Mammary epithelial cell (primary cell): Measurements from ENCODE around the gene RAI14.
"Not testable (repeated sequence)": the region's sequence is repeated elsewhere in the genome, so short reads cannot be mapped to it uniquely, and the experiment has no call there.

Source experiments
- CTCF ChIP-seq, 2 donors: IDR thresholded peaks in 1 of 2; conservative IDR thresholded peaks in 1 of 2; 2 replicates each; pipeline ENCODE4 v1.5.1; 2011 to 2012; ENCODE audit warnings: inconsistent platforms in 2 of 2, low read length in 2 of 2, mild to moderate bottlenecking in 2 of 2, control low read depth in 1 of 2, low read depth in 1 of 2; ENCODE audit not compliant: insufficient read depth in 1 of 2; ENCODE audit errors: extremely low read depth in 1 of 2
- EZH2 ChIP-seq: IDR thresholded peaks from 2 replicates; pipeline ENCODE4 v1.6.1; 2012; ENCODE audit warnings: low read length, inconsistent platforms, borderline replicate concordance

- TF ChIP-seq CTCF (conservative IDR thresholded peaks at IDR 0.05 in 1 of 2, IDR thresholded peaks at IDR 0.05 in 1 of 2; ENCODE audit: extremely low read depth in 1 of 2, insufficient read depth in 1 of 2, low read depth in 1 of 2, low read length in 2 of 2); EZH2: not testable (repeated sequence)
These were observed 97.1 kb downstream of the RAI14 start for GRCh38 chr5:34753236-34753635.
